Measurements from ENCODE around the gene WFS1. TPM values are rescaled to one million over a fixed set of nuclear protein-coding genes. Genes with fewer than 3 reads are reported as not detected.

The WFS1 gene
- total RNA-seq, 2 experiments from 2014 or later, result 1.3 to 1.7 TPM

DNA sequence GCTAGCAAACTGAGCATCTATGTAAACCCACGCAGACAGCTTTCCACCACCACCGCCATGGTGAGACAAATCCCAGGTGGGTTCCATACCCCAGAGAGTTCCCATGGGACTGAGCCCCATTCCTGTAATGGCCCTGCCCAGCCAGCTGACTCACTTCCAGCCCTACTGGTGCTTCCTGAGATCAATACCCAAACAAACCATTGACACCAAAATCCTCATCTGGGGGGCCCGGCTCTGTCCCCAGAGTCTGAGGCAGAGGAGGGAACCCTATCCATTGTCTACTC, 39.2 kb upstream of the WFS1 start:
- TF ChIP-seq, protein P1, sequence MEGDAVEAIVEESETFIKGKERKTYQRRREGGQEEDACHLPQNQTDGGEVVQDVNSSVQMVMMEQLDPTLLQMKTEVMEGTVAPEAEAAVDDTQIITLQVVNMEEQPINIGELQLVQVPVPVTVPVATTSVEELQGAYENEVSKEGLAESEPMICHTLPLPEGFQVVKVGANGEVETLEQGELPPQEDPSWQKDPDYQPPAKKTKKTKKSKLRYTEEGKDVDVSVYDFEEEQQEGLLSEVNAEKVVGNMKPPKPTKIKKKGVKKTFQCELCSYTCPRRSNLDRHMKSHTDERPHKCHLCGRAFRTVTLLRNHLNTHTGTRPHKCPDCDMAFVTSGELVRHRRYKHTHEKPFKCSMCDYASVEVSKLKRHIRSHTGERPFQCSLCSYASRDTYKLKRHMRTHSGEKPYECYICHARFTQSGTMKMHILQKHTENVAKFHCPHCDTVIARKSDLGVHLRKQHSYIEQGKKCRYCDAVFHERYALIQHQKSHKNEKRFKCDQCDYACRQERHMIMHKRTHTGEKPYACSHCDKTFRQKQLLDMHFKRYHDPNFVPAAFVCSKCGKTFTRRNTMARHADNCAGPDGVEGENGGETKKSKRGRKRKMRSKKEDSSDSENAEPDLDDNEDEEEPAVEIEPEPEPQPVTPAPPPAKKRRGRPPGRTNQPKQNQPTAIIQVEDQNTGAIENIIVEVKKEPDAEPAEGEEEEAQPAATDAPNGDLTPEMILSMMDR (IDR thresholded peaks at IDR 0.05), result no peak
- Mint-ChIP-seq H3K27ac (no peak overlapping the region), H3K27me3 (peaks cover 15% of the 10 kb centered on the region), H3K36me3 (ENCODE audit: low read depth) (no peaks in the 10 kb centered on the region), H3K9me3 (no peaks in the 10 kb centered on the region), H3K4me1 (ENCODE audit: low read depth) (no peaks in the 10 kb centered on the region), H3K4me3 (no peak overlapping the region)
- H3K36me3 ChIP-seq (ENCODE audit: insufficient read depth, low read length), result no peaks in the 10 kb centered on the region
- H3K4me1 ChIP-seq (ENCODE audit: insufficient read depth, low read length), result no peaks in the 10 kb centered on the region
- ChIA-PET CTCF (no interaction called here), POLR2A (no interaction called here)
- no peak for DNase-seq
- no peak overlapping the region for H3K27ac ChIP-seq (ENCODE audit: low read depth in 1 of 2, low read length in 2 of 2)
- H3K9me3 ChIP-seq (ENCODE audit: control insufficient read depth in 1 of 2, insufficient read depth in 1 of 2, low read length in 2 of 2), result no peaks in the 10 kb centered on the region
- peaks cover 0 to 4% of the 10 kb centered on the region in 2 experiments for H3K27me3 ChIP-seq (ENCODE audit: control insufficient read depth in 1 of 2, insufficient read depth in 2 of 2, low read length in 2 of 2)
- no peak for ATAC-seq (ENCODE audit: poor library complexity)
- no peak overlapping the region for H3K4me3 ChIP-seq (ENCODE audit: low read length)
- intact Hi-C loops (cut with DNase I, micrococcal nuclease), result no loop called here

DNA sequence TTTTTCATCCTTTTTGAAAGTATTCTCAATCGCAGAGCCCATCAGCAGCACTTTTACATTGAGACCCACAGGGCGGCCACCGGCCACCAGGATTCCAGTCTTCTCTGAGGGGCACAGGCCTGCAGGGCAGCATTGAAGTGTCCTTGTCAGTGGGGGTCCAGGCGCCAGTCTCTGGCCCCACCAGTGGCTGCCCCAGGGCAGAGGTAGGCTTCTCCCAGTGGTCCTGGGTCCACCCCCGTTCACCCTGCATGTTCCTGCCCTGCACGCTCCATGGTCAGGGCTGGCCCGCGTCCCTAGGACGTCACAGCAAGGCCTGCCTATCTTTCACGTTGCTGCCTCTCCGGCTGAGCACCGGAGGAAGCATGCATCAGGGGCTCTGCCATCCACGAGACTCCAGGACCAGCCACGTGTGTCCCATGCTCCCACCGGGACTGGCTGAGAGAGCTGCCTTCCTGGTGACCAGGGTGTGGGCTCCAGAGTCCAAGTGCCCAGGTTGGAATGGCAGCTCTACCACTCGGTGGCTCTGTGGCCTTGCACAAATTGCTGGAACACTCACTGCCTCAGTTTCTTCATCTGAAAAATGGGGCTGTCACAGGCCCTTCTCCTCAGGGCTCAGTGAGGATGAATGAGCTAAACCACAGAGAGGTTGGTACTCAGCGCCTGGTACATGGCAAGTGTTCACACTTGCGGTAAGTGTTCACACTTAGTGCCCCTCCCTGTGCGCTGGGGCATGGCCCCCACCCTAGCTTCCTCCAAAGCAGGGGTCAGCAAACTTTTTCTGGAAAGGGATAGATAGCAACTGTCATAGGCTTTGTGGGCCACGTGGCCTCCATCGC, 38.6 kb upstream of the WFS1 start:
- intact Hi-C loops (cut with DNase I, micrococcal nuclease), result no loop called here
- Mint-ChIP-seq H3K9me3 (no peaks in the 10 kb centered on the region), H3K36me3 (ENCODE audit: low read depth) (no peaks in the 10 kb centered on the region), H3K27me3 (peaks cover 10% of the 10 kb centered on the region), H3K4me3 (no peak overlapping the region), H3K27ac (no peak overlapping the region), H3K4me1 (ENCODE audit: low read depth) (no peaks in the 10 kb centered on the region)
- CTCF ChIA-PET, result no interaction called here
- POLR2A ChIA-PET, result no interaction called here
- H3K4me1 ChIP-seq (ENCODE audit: insufficient read depth, low read length), result no peaks in the 10 kb centered on the region
- no peak for DNase-seq
- H3K9me3 ChIP-seq (ENCODE audit: control insufficient read depth in 1 of 2, insufficient read depth in 1 of 2, low read length in 2 of 2), result no peaks in the 10 kb centered on the region
- ATAC-seq (ENCODE audit: poor library complexity), result no peak
- H3K27ac ChIP-seq (ENCODE audit: low read depth in 1 of 2, low read length in 2 of 2), result no peak overlapping the region
- TF ChIP-seq, protein P1 (IDR thresholded peaks at IDR 0.05), result no peak
- H3K4me3 ChIP-seq (ENCODE audit: low read length), result no peak overlapping the region
- H3K36me3 ChIP-seq (ENCODE audit: insufficient read depth, low read length), result no peaks in the 10 kb centered on the region
- peaks cover 0 to 3% of the 10 kb centered on the region in 2 experiments for H3K27me3 ChIP-seq (ENCODE audit: control insufficient read depth in 1 of 2, insufficient read depth in 2 of 2, low read length in 2 of 2)

DNA sequence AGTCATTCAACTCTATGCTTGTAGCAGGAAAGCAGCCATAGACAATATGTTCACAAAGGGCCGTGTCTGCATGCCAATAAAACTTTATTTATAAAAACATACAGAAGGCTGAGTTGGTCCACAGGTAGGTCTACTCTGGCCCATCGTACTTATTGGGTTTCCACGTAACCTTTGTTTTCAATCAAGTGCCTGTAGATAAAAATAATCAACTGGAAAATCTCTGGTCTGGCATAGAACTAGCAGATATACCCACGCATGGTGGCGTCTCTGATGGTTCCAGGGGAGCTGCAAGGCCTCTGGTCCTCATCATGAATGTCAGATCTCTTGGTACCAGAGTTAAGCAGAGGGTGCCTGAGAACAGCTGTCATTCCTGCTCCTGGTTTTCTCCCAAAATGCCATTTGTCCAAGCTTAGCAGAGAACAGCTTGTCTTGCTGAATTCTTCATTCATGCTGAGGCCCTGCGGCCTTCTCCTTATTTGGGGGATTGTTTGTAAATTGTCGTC, 37.9 kb upstream of the WFS1 start:
- Mint-ChIP-seq H3K27me3 (peaks cover 6% of the 10 kb centered on the region), H3K27ac (no peak overlapping the region), H3K36me3 (ENCODE audit: low read depth) (no peaks in the 10 kb centered on the region), H3K4me1 (ENCODE audit: low read depth) (no peaks in the 10 kb centered on the region), H3K9me3 (no peaks in the 10 kb centered on the region), H3K4me3 (no peak overlapping the region)
- H3K4me3 ChIP-seq (ENCODE audit: low read length), result no peak overlapping the region
- CTCF ChIA-PET, result no interaction called here
- intact Hi-C loops (cut with DNase I, micrococcal nuclease), result no loop called here
- H3K36me3 ChIP-seq (ENCODE audit: insufficient read depth, low read length), result no peaks in the 10 kb centered on the region
- no peaks in the 10 kb centered on the region for H3K4me1 ChIP-seq (ENCODE audit: insufficient read depth, low read length)
- TF ChIP-seq, protein P1 (IDR thresholded peaks at IDR 0.05), result no peak
- no peak overlapping the region for H3K27ac ChIP-seq (ENCODE audit: low read depth in 1 of 2, low read length in 2 of 2)
- ATAC-seq (ENCODE audit: poor library complexity) (no peak), DNase-seq (no peak)
- H3K9me3 ChIP-seq (ENCODE audit: control insufficient read depth in 1 of 2, insufficient read depth in 1 of 2, low read length in 2 of 2), result no peaks in the 10 kb centered on the region
- POLR2A ChIA-PET, result no interaction called here
- no peaks in the 10 kb centered on the region for H3K27me3 ChIP-seq (ENCODE audit: control insufficient read depth in 1 of 2, insufficient read depth in 2 of 2, low read length in 2 of 2)
